Ishikawa (cell line): Measurements from ENCODE around the gene STOML2.

Experiments used
- CEBPB ChIP-seq: IDR thresholded peaks from 2 replicates; pipeline ENCODE4 v1.6.1; 2012
- CREB1 ChIP-seq: IDR thresholded peaks from 2 replicates; pipeline ENCODE4 v1.6.1; 2012; ENCODE audit warnings: low read depth
- EGR1 ChIP-seq: IDR thresholded peaks from 2 replicates; pipeline ENCODE4 v1.6.1; 2012
- EP300 ChIP-seq: IDR thresholded peaks from 2 replicates; pipeline ENCODE4 v1.6.1; 2012; ENCODE audit warnings: borderline replicate concordance
- FOXM1 ChIP-seq: IDR thresholded peaks from 2 replicates; pipeline ENCODE4 v1.6.1; 2012; ENCODE audit warnings: low read depth, borderline replicate concordance
- MAX ChIP-seq: IDR thresholded peaks from 2 replicates; pipeline ENCODE4 v1.6.1; 2012
- NFIC ChIP-seq: IDR thresholded peaks from 2 replicates; pipeline ENCODE4 v1.6.1; 2012
- RAD21 ChIP-seq: IDR thresholded peaks from 2 replicates; pipeline ENCODE4 v1.6.1; 2012; ENCODE audit warnings: low read depth
- REST ChIP-seq: IDR thresholded peaks from 2 replicates; pipeline ENCODE4 v1.6.1; 2012; ENCODE audit warnings: low read depth, mild to moderate bottlenecking
- TAF1 ChIP-seq: IDR thresholded peaks from 2 replicates; pipeline ENCODE4 v1.6.1; 2012; ENCODE audit warnings: low read depth, mild to moderate bottlenecking
- TCF12 ChIP-seq: IDR thresholded peaks from 2 replicates; pipeline ENCODE4 v1.6.1; 2012; ENCODE audit warnings: low read depth
- TEAD4 ChIP-seq: IDR thresholded peaks from 2 replicates; pipeline ENCODE4 v1.6.1; 2012
- USF1 ChIP-seq: IDR thresholded peaks from 2 replicates; pipeline ENCODE4 v1.6.1; 2012
- YY1 ChIP-seq: IDR thresholded peaks from 2 replicates; pipeline ENCODE4 v1.6.1; 2012; ENCODE audit warnings: low read depth
- ZBTB7A ChIP-seq: IDR thresholded peaks from 2 replicates; pipeline ENCODE4 v1.6.1; 2012; ENCODE audit warnings: low read depth

The STOML2 gene

GRCh38 chr9:35060548-35061207 lies 42.3 kb downstream of the STOML2 start:
- TF ChIP-seq EGR1 (no peak), FOXM1 (no peak), TEAD4 (no peak)

GRCh38 chr9:35059438-35059837 lies 43.5 kb downstream of the STOML2 start:
- TF ChIP-seq CREB1 (no peak), FOXM1 (no peak), TCF12 (no peak), YY1 (no peak), NFIC (no peak), TAF1 (no peak), TEAD4 (no peak), ZBTB7A (no peak), EP300 (no peak), USF1 (no peak), EGR1 (no peak), REST (no peak), RAD21 (no peak), MAX (no peak), CEBPB (no peak)

GRCh38 chr9:35057271-35057620 lies 45.7 kb downstream of the STOML2 start:
- no peak for TF ChIP-seq USF1
- TF ChIP-seq EGR1 = no peak
- no peak for TF ChIP-seq NFIC
- no peak for TF ChIP-seq REST
- TF ChIP-seq TCF12 = no peak
- TF ChIP-seq ZBTB7A = no peak
- no peak for TF ChIP-seq EP300

GRCh38 chr9:35056571-35057270 lies 46.2 kb downstream of the STOML2 start:
- TF ChIP-seq USF1 = no peak
- TF ChIP-seq TAF1 = no peak
- no peak for TF ChIP-seq TCF12
- no peak for TF ChIP-seq FOXM1
- TF ChIP-seq RAD21 = no peak
- no peak for TF ChIP-seq ZBTB7A

GRCh38 chr9:35054871-35055644 lies 47.9 kb downstream of the STOML2 start:
- TF ChIP-seq TEAD4 (no peak), EGR1 (no peak), NFIC (no peak), ZBTB7A (no peak), MAX (no peak)
